CD4-positive, alpha-beta memory T cell (primary cell): ENCODE data around the gene ST3GAL3. TPM values are rescaled to one million over a fixed set of nuclear protein-coding genes. Genes with fewer than 3 reads are reported as not detected.
A peak's percentile ranks its signal among the peaks of the same experiment; 100 is the strongest.

ENCODE experiments used
- CTCF ChIA-PET: fragments of 350-600 bp; sonication (Branson Sonifier 250); formaldehyde crosslinking; loops from one replicate; lab custom pipeline; 2021; ENCODE audit warnings: inconsistent platforms; ENCODE audit not compliant: partially characterized antibody; lab: Charles Lee
- POLR2A ChIA-PET: fragments of 350-600 bp; sonication (Branson Sonifier 250); formaldehyde crosslinking; loops from one replicate; lab custom pipeline; 2021; ENCODE audit not compliant: partially characterized antibody; lab: Charles Lee
- DNase-seq, 5 donors: peaks; one replicate each; pipeline versions ENCODE4 v3.0.0 to v3.0.0-alpha.2; 2020 to 2022; ENCODE audit warnings: mixed read lengths in 1 of 5
- H3K27ac ChIP-seq: one replicate; pipeline ENCODE4 v1.7.0; 2013; ENCODE audit warnings: low read depth, low read length
- H3K27me3 ChIP-seq: 2 replicates; pipeline ENCODE4 v1.7.0; 2013; ENCODE audit warnings: mild to moderate bottlenecking, low read length, moderate library complexity; ENCODE audit not compliant: insufficient read depth
- H3K36me3 ChIP-seq: 2 replicates; pipeline ENCODE4 v1.7.0; 2013; ENCODE audit warnings: mild to moderate bottlenecking, low read length, moderate library complexity; ENCODE audit not compliant: insufficient read depth
- H3K4me1 ChIP-seq: 2 replicates; pipeline ENCODE4 v1.7.0; 2013; ENCODE audit warnings: mild to moderate bottlenecking, low read length, moderate library complexity; ENCODE audit not compliant: insufficient read depth
- H3K4me3 ChIP-seq, 2 donors: one replicate each; pipeline ENCODE4 v1.7.0; 2013; ENCODE audit warnings: low read length in 2 of 2, mild to moderate bottlenecking in 1 of 2
- H3K9me3 ChIP-seq, 2 donors: one replicate each; pipeline ENCODE4 v1.7.0; 2013; ENCODE audit warnings: low read length in 2 of 2, control low read depth in 1 of 2; ENCODE audit not compliant: control insufficient read depth in 1 of 2
- H3K27ac Mint-ChIP-seq, 7 donors: one replicate each; pipeline ENCODE4 v1.8.0; 2020 to 2021; ENCODE audit warnings: mixed read lengths in 7 of 7, mild to moderate bottlenecking in 6 of 7, inconsistent platforms in 3 of 7, moderate library complexity in 3 of 7
- H3K27me3 Mint-ChIP-seq, 2 donors: one replicate each; pipeline ENCODE4 v1.8.0; 2020 to 2021; ENCODE audit warnings: mixed read lengths in 2 of 2
- H3K36me3 Mint-ChIP-seq, 2 donors: one replicate each; pipeline ENCODE4 v1.8.0; 2020 to 2021; ENCODE audit warnings: mixed read lengths in 2 of 2, inconsistent platforms in 1 of 2, mild to moderate bottlenecking in 1 of 2
- H3K4me1 Mint-ChIP-seq, 4 donors: one replicate each; pipeline ENCODE4 v1.8.0; 2020 to 2021; ENCODE audit warnings: mixed read lengths in 4 of 4, mild to moderate bottlenecking in 1 of 4
- H3K4me3 Mint-ChIP-seq, 8 donors: one replicate each; pipeline ENCODE4 v1.8.0; 2020 to 2021; ENCODE audit warnings: mixed read lengths in 8 of 8, mild to moderate bottlenecking in 7 of 8, moderate library complexity in 6 of 8, inconsistent platforms in 3 of 8
- H3K9me3 Mint-ChIP-seq, 8 donors: one replicate each; pipeline ENCODE4 v1.8.0; 2020 to 2021; ENCODE audit warnings: mixed read lengths in 8 of 8, mild to moderate bottlenecking in 5 of 8, inconsistent platforms in 3 of 8, moderate library complexity in 1 of 8
- intact Hi-C: fragments of 100-400 bp; cut with micrococcal nuclease; formaldehyde crosslinking; loops from one replicate; pipeline ENCODE4 v1.15.1; 2023
- polyA plus RNA-seq, 2 donors: library from polyadenylated mRNA; unstranded; fragments of 300-500 nt; fragmentation: Illumina TruSeq; gene quantifications; one replicate each; pipeline ENCODE4 v1.2.3, GENCODE V29; 2021
- total RNA-seq, 2 experiments: library from RNA; stranded (reverse); gene quantifications; one replicate each; pipeline ENCODE4 v1.2.3, GENCODE V29; 2021

The ST3GAL3 gene
- total and polyA plus RNA-seq, 4 experiments from 2014 or later: 6.1 to 29.6 (median 16.3) TPM

GRCh38 chr1:43669878-43670277 lies 37.5 kb upstream of the ST3GAL3 start:
- H3K27ac ChIP-seq: no peak overlapping the region
- ChIA-PET CTCF (no interaction called here), POLR2A (no interaction called here)
- H3K4me3 ChIP-seq: no peak overlapping the region
- Mint-ChIP-seq H3K9me3 (no peaks in the 10 kb centered on the region), H3K4me1 (peaks cover 0 to 8% (median 8%) of the 10 kb centered on the region in 4 donors), H3K27me3 (no peaks in the 10 kb centered on the region), H3K27ac (peak overlapping the region in 1 of 7 donors; percentile 49), H3K4me3 (peak overlapping the region in 1 of 8 donors; percentile 2), H3K36me3 (peaks cover 67 to 80% of the 10 kb centered on the region in 2 donors)
- H3K4me1 ChIP-seq: no peaks in the 10 kb centered on the region
- H3K27me3 ChIP-seq: no peaks in the 10 kb centered on the region
- no peaks in the 10 kb centered on the region for H3K9me3 ChIP-seq
- no peak for DNase-seq
- intact Hi-C loops: no loop called here
- peaks cover 85% of the 10 kb centered on the region for H3K36me3 ChIP-seq

- Mint-ChIP-seq H3K27ac (peak overlapping the region in 2 of 7 donors; percentile 37 to 72), H3K4me1 (peaks cover 0 to 13% (median 10%) of the 10 kb centered on the region in 4 donors), H3K36me3 (peaks cover 62 to 77% of the 10 kb centered on the region in 2 donors), H3K4me3 (no peak overlapping the region), H3K9me3 (no peaks in the 10 kb centered on the region), H3K27me3 (no peaks in the 10 kb centered on the region)
- no peaks in the 10 kb centered on the region for H3K4me1 ChIP-seq
- H3K9me3 ChIP-seq: no peaks in the 10 kb centered on the region
- no peaks in the 10 kb centered on the region for H3K27me3 ChIP-seq
- peaks cover 79% of the 10 kb centered on the region for H3K36me3 ChIP-seq
- H3K4me3 ChIP-seq: no peak overlapping the region
- ChIA-PET POLR2A (no interaction called here), CTCF (no interaction called here)
- no peak for DNase-seq
- no peak overlapping the region for H3K27ac ChIP-seq
- intact Hi-C loops: no loop called here
Measured at GRCh38 chr1:43671193-43671592, 36.1 kb upstream of the ST3GAL3 start.

GRCh38 chr1:43671626-43672330 lies 35.6 kb upstream of the ST3GAL3 start:
- intact Hi-C loops: no loop called here
- H3K27ac Mint-ChIP-seq: no peak overlapping the region
- Histone ChIP-seq H3K4me1 (no peaks in the 10 kb centered on the region), H3K27ac (no peak overlapping the region), H3K4me3 (no peak overlapping the region), H3K9me3 (no peaks in the 10 kb centered on the region), H3K36me3 (peaks cover 73% of the 10 kb centered on the region), H3K27me3 (no peaks in the 10 kb centered on the region)
- ChIA-PET POLR2A (interaction anchor here (0.7 kb wide), 1 partner anchor 18 kb away, joined by 3 read pairs; no protein-coding TSS in a partner anchor), CTCF (no interaction called here)
- H3K4me3 Mint-ChIP-seq: no peak overlapping the region
- no peak for DNase-seq
- peaks cover 57 to 71% of the 10 kb centered on the region in 2 donors for H3K36me3 Mint-ChIP-seq
- H3K27me3 Mint-ChIP-seq: no peaks in the 10 kb centered on the region
- peaks cover 0 to 13% (median 10%) of the 10 kb centered on the region in 4 donors for H3K4me1 Mint-ChIP-seq
- no peaks in the 10 kb centered on the region for H3K9me3 Mint-ChIP-seq

- H3K27ac Mint-ChIP-seq: no peak overlapping the region
- H3K27me3 Mint-ChIP-seq: no peaks in the 10 kb centered on the region
- DNase-seq: no peak
- POLR2A ChIA-PET: no interaction called here
- Histone ChIP-seq H3K4me3 (no peak overlapping the region), H3K27me3 (no peaks in the 10 kb centered on the region), H3K4me1 (no peaks in the 10 kb centered on the region), H3K36me3 (peaks cover 68% of the 10 kb centered on the region), H3K27ac (no peak overlapping the region), H3K9me3 (no peaks in the 10 kb centered on the region)
- no peaks in the 10 kb centered on the region for H3K9me3 Mint-ChIP-seq
- H3K36me3 Mint-ChIP-seq: peaks cover 51 to 68% of the 10 kb centered on the region in 2 donors
- no peak overlapping the region for H3K4me3 Mint-ChIP-seq
- CTCF ChIA-PET: no interaction called here
- peaks cover 0 to 18% (median 10%) of the 10 kb centered on the region in 4 donors for H3K4me1 Mint-ChIP-seq
- intact Hi-C loops: no loop called here
Measured at GRCh38 chr1:43673261-43673660, 34.1 kb upstream of the ST3GAL3 start.

- Mint-ChIP-seq H3K36me3 (peaks cover 30 to 54% of the 10 kb centered on the region in 2 donors), H3K27me3 (no peaks in the 10 kb centered on the region), H3K4me1 (peaks cover 0 to 16% (median 3%) of the 10 kb centered on the region in 4 donors), H3K27ac (peak overlapping the region in 4 of 7 donors; percentile 20 to 82 (median 64)), H3K9me3 (no peaks in the 10 kb centered on the region), H3K4me3 (no peak overlapping the region)
- intact Hi-C loops: no loop called here
- DNase-seq: no peak
- Histone ChIP-seq H3K4me3 (no peak overlapping the region), H3K9me3 (no peaks in the 10 kb centered on the region), H3K4me1 (no peaks in the 10 kb centered on the region), H3K27me3 (no peaks in the 10 kb centered on the region), H3K27ac (no peak overlapping the region), H3K36me3 (peaks cover 57% of the 10 kb centered on the region)
- CTCF ChIA-PET: interaction anchor here (0.5 kb wide), 1 partner anchor 447 kb away, joined by 3 read pairs; no protein-coding TSS in a partner anchor
- POLR2A ChIA-PET: interaction anchor here (1.2 kb wide), 1 partner anchor 12 kb away, joined by 5 read pairs; no protein-coding TSS in a partner anchor
Measured at GRCh38 chr1:43678940-43679339, 28.4 kb upstream of the ST3GAL3 start.

GRCh38 chr1:43683560-43683959 lies 23.8 kb upstream of the ST3GAL3 start:
- peaks cover 0 to 8% (median 2%) of the 10 kb centered on the region in 4 donors for H3K4me1 Mint-ChIP-seq
- intact Hi-C loops: no loop called here
- no peaks in the 10 kb centered on the region for H3K4me1 ChIP-seq
- H3K27me3 Mint-ChIP-seq: no peaks in the 10 kb centered on the region
- H3K27me3 ChIP-seq: no peaks in the 10 kb centered on the region
- CTCF ChIA-PET: no interaction called here
- peaks cover 68% of the 10 kb centered on the region for H3K36me3 ChIP-seq
- no peak overlapping the region for H3K4me3 Mint-ChIP-seq
- H3K27ac ChIP-seq: no peak overlapping the region
- no peaks in the 10 kb centered on the region for H3K9me3 ChIP-seq
- POLR2A ChIA-PET: interaction anchor here (1.6 kb wide), 1 partner anchor 24 kb away, joined by 4 read pairs; the partner anchor contains the start of gene ST3GAL3
- DNase-seq: no peak
- H3K36me3 Mint-ChIP-seq: peaks cover 49 to 70% of the 10 kb centered on the region in 2 donors
- H3K4me3 ChIP-seq: no peak overlapping the region
- H3K27ac Mint-ChIP-seq: peak overlapping the region in 3 of 7 donors; percentile 5 to 37 (median 22)
- H3K9me3 Mint-ChIP-seq: no peaks in the 10 kb centered on the region

GRCh38 chr1:43686801-43687200 lies 20.5 kb upstream of the ST3GAL3 start:
- Mint-ChIP-seq H3K4me1 (peaks cover 0 to 4% (median under 1%) of the 10 kb centered on the region in 4 donors), H3K36me3 (peaks cover 63 to 91% of the 10 kb centered on the region in 2 donors), H3K4me3 (no peak overlapping the region), H3K9me3 (no peaks in the 10 kb centered on the region), H3K27me3 (no peaks in the 10 kb centered on the region), H3K27ac (peak overlapping the region in 2 of 7 donors; percentile 2 to 48)
- ChIA-PET POLR2A (interaction anchor here (0.9 kb wide), 1 partner anchor 38 kb away, joined by 4 read pairs; no protein-coding TSS in a partner anchor), CTCF (no interaction called here)
- DNase-seq: no peak
- H3K36me3 ChIP-seq: peaks cover 83% of the 10 kb centered on the region
- intact Hi-C loops: no loop called here
- no peak overlapping the region for H3K4me3 ChIP-seq
- no peaks in the 10 kb centered on the region for H3K4me1 ChIP-seq
- no peaks in the 10 kb centered on the region for H3K27me3 ChIP-seq
- H3K9me3 ChIP-seq: no peaks in the 10 kb centered on the region
- H3K27ac ChIP-seq: no peak overlapping the region
